HEK293 (cell line): ENCODE data around the gene TMEM191B.
"Not testable (repeated sequence)": the region's sequence is repeated elsewhere in the genome, so short reads cannot be mapped to it uniquely, and the experiment has no call there.

Experiments used
- CTCF ChIA-PET: fragments of 350-600 bp; formaldehyde crosslinking; extraction: SDS; loops from one replicate; lab custom pipeline; 2021; ENCODE audit warnings: antibody characterized with exemption; lab: Yijun Ruan, JAX
- POLR2A ChIA-PET: fragments of 300-600 bp; formaldehyde crosslinking; extraction: SDS; loops from one replicate; lab custom pipeline; 2020; ENCODE audit warnings: antibody characterized with exemption, inconsistent platforms; lab: Yijun Ruan, JAX
- H3K27ac ChIP-seq: fragments of 200-500 bp; sonication (Bioruptor generic); 2 replicates; pipeline ENCODE4 v1.5.1; 2014; ENCODE audit warnings: low read depth, low read length, control low read depth, inconsistent platforms; ENCODE audit errors: extremely low read depth
- H3K36me3 ChIP-seq, 2 experiments: fragments of 200-500 bp in 1 of 2; sonication (Bioruptor generic) in 1 of 2; 1 replicate in 1 of 2; 2 replicates in 1 of 2; pipeline ENCODE4 v1.5.1; 2014 to 2017; ENCODE audit warnings: inconsistent platforms in 2 of 2, low read length in 2 of 2; ENCODE audit not compliant: control insufficient read depth in 2 of 2, insufficient read depth in 1 of 2
- H3K4me1 ChIP-seq: fragments of 200-500 bp; sonication (Bioruptor generic); 2 replicates; pipeline ENCODE4 v1.5.1; 2014; ENCODE audit warnings: mild to moderate bottlenecking, low read length, inconsistent platforms; ENCODE audit not compliant: control insufficient read depth, insufficient read depth
- H3K4me3 ChIP-seq: 2 replicates; pipeline ENCODE4 v1.5.1; 2011; ENCODE audit warnings: low read depth, mild to moderate bottlenecking, control low read depth, low read length, moderate library complexity
- H3K9me3 ChIP-seq: fragments of 200-500 bp; sonication (Bioruptor generic); 2 replicates; pipeline ENCODE4 v1.5.1; 2014; ENCODE audit warnings: low read depth, low read length, inconsistent platforms; ENCODE audit not compliant: control insufficient read depth, insufficient read depth

TMEM191B gene

GRCh38 chr22:18549458-18550179 is 22.0 kb downstream of the TMEM191B start:
- CTCF ChIA-PET, POLR2A ChIA-PET: not testable (repeated sequence)

DNA sequence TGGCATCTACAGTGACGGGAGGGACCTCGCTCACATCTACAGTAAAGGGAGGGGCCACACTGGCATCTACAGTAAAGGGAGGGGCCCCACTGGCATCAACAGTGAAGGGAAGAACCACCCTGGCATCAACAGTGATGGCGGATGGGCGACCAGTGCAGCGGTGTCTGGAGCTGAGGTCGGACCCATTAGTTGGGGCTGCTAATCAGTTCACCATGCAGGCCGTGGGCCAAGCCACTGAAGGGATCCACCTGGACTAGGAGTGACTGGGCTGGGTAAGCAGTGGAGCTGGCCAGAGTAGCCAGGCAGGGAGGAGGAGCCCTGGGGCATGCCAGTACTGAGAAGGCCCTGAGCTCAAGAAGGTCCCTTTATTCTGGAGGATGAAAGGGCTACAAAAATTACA is 23.4 kb downstream of the TMEM191B start:
- H3K36me3 ChIP-seq, POLR2A ChIA-PET, H3K27ac ChIP-seq, CTCF ChIA-PET, H3K9me3 ChIP-seq, H3K4me3 ChIP-seq, H3K4me1 ChIP-seq: not testable (repeated sequence)

More at GRCh38 chr22:18549458-18550179, 22.0 kb downstream of the TMEM191B start:
- not testable (repeated sequence) for H3K27ac ChIP-seq, H3K36me3 ChIP-seq, H3K4me1 ChIP-seq, H3K9me3 ChIP-seq, H3K4me3 ChIP-seq

- H3K4me3 ChIP-seq, H3K9me3 ChIP-seq, H3K36me3 ChIP-seq, H3K4me1 ChIP-seq, H3K27ac ChIP-seq, POLR2A ChIA-PET, CTCF ChIA-PET: not testable (repeated sequence)
Measured at GRCh38 chr22:18552839-18553597, 25.4 kb downstream of the TMEM191B start.

- H3K4me1 ChIP-seq, POLR2A ChIA-PET, H3K36me3 ChIP-seq, H3K27ac ChIP-seq, CTCF ChIA-PET, H3K9me3 ChIP-seq, H3K4me3 ChIP-seq: not testable (repeated sequence)
Measured at GRCh38 chr22:18554280-18555256, 27.0 kb downstream of the TMEM191B start.

DNA sequence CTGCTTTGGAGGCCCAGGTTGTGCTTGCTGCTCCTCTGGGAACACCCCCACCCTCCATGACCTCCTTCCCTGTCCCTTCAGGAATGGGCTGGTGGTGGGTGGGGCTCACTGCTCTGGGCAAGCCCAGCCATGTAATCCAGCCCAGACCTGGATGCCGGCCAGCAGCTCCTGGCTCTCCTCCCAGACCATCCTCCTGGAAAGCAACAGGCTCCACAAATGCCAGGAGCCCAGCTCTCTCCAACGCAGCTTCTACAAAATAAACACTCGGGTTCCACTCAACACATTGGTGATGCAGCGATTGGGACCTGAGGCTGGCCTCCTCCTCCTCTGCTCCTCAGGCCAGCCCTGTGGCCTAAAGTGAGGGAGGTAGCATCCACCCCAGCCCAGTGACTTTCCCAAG is 30.9 kb downstream of the TMEM191B start:
- H3K4me1 ChIP-seq, H3K27ac ChIP-seq, H3K36me3 ChIP-seq, H3K9me3 ChIP-seq, H3K4me3 ChIP-seq, POLR2A ChIA-PET, CTCF ChIA-PET: not testable (repeated sequence)

DNA sequence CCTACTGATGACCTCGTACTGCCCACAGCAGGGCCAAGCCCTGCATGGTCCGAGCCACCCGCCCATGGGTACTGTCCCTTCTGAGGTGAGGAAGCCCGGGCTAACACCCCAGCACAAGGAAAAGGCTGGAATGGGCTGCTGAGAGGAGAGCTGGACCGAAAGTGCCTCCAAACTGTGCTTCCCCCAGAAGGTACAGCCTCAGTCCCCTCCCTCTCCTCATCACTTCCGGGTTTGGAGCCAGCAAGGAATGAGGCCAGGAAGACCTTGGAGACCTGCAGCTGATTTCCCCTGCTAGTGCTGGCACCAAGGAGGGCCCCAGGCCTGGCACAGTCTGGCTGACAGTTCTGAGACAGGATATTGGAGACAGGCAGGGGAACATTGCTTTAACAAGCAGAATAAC is 31.3 kb downstream of the TMEM191B start:
- POLR2A ChIA-PET, H3K9me3 ChIP-seq, H3K27ac ChIP-seq, CTCF ChIA-PET, H3K4me1 ChIP-seq, H3K4me3 ChIP-seq, H3K36me3 ChIP-seq: not testable (repeated sequence)

GRCh38 chr22:18560099-18560974 is 32.7 kb downstream of the TMEM191B start:
- H3K27ac ChIP-seq, H3K4me3 ChIP-seq, CTCF ChIA-PET, H3K36me3 ChIP-seq, H3K9me3 ChIP-seq, POLR2A ChIA-PET, H3K4me1 ChIP-seq: not testable (repeated sequence)

DNA sequence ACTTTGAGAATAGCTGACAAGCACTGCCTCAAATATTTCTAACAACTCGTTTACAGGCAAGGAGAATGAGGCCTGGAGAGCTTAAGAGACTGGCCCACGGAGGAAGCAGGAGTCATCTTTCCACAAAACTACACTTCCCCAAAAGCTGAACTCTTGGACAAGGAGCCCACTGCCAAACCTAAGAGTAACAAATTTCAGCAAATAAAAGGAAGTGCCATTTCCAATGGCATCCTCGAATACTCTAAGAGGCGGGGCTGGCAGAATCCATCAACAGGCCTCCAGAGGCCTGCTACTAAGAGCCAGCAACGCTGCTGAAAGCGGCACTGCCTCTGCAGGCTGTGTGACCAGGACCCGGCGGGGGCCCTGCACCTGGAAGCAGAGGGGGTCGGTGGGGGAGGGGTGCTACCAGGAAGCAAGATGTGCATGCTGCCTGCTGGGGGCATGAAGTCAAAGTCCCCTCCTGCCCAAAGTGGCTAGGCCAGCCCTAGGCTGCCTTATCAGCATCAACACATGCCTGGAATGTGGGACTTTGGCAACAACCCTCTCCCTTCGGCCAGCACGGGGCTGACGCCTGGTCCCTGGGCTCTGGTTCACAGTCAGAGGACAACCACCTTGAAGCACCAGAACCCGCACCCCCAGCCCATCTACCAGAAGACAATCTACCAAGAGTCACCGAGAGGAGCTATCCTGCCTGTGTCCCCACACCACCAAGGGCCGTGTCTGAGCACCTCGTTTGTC is 43.1 kb downstream of the TMEM191B start:
- H3K4me1 ChIP-seq, H3K9me3 ChIP-seq, H3K4me3 ChIP-seq, H3K36me3 ChIP-seq, H3K27ac ChIP-seq, POLR2A ChIA-PET, CTCF ChIA-PET: not testable (repeated sequence)

GRCh38 chr22:18573483-18574164 is 46.0 kb downstream of the TMEM191B start:
- H3K4me1 ChIP-seq, H3K9me3 ChIP-seq, CTCF ChIA-PET, H3K27ac ChIP-seq, POLR2A ChIA-PET, H3K36me3 ChIP-seq, H3K4me3 ChIP-seq: not testable (repeated sequence)
